ENCODE results near the gene GPAT2.
"Not testable (repeated sequence)": the region's sequence is repeated elsewhere in the genome, so short reads cannot be mapped to it uniquely, and the experiment has no call there.

Gene GPAT2

DNA sequence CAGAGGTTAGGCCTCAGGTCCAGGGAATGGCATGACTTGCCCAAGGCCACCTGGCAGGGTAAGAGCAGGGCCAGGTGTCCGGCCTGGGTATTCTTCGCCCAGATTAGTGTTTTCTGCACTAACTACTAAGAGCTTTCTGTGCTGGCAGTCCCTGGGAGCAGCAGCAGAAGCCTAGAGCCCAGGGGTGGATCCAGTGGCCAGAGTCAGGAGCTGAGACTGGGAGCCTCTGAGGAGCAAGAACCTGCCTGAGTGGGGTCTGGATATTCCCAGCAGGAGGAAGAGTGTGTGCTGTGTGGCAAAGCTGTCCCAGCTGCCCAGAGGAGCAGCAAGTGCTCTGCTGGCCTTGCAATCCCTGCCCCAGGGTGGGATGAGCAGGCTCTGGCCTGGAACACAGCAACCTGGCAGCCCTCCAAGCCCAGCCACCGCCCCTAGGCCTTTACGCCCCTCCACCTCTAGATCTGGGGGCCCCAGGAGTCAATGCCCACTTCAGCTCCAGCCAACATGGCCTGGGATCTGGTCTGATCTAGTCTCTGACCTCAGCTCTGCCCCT lies 30.7 kb upstream of the GPAT2 start:
- DNase-seq (ENCODE audit: low spot score) = peak; percentile 4

DNA sequence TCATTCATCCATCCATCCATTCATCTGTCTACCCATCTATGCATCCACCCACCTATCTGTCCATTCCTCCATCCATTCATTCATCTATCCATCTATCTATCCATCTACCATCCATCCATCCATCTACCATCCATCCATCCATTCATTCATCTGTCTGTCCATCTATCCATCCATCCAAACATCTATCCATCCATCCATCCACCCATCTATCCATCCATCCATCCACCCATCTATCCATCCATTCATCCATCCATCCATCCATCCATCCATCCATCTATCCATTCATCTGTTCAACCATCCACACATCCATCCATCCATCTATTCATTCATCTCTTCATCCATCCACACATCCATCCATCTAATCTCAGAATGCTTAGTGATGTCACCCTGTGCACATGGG lies 30.0 kb upstream of the GPAT2 start:
- not testable (repeated sequence) for DNase-seq (ENCODE audit: low spot score)

DNA sequence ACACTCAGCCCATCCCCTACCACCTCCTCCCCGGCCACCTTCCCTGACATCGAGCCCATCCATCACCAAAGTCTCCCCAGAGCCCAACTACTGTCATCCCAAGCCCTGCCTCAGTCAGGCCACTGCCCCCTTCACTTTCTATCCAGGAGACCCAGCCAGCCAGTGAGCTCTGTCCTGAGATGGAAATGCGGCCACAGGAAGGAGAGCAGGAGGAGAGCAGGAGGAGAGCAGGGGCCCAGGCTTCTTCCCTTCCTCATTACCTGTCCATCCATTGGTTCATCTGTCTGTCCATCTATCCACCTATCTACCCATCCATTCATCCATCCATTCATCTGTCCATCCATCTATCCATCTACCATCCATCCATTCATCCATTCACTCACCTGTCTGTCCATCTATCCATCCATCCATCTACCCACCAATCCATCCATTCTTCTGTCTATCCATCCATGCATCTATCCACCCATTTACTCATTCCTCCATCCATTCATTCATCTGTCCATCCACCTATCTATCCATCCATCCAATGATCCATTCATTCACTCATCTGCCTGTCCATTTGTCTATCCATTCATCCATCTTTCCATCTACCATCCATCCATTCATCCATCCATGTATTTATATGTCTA lies 29.4 kb upstream of the GPAT2 start:
- not testable (repeated sequence) for DNase-seq (ENCODE audit: low spot score)

DNA sequence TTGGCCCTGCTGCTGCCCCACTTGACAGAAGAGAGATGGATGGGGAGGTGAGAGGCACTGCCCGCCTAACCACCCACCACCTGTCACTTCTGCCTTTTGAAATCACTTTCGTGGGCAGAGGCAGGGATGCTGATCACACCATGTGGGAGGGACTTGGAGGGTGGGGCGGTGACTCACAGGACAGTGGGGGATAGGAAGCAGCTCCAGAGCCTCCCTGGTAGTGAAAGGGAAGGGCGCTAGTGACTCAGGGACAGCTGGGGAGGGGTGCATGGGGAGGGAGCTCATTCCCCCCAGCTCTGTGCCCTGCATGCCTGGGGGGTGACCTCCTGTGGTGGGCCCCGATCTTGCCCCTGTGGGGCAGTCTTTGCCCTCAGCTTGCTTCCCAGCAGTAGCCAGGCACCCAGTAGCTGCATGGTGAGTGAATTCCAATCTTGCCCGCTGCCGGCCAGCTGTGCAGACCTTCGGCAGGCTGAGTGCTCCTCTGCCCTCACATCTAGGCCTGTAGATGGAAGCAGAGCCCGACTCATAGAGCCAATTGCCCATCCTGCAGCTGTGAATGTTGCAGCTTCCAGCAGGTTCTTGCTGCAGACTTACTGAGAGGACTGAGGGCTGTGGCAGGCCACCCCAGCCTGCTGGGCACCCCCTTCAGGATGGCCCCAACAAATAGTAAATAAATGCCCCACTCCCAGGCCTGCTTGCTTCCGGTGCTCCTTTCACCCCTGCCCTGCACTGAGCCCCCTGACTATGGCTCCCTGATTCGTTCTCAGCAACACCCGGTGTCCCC lies 28.6 kb upstream of the GPAT2 start:
- peak; percentile 58 for DNase-seq (ENCODE audit: low spot score)

DNA sequence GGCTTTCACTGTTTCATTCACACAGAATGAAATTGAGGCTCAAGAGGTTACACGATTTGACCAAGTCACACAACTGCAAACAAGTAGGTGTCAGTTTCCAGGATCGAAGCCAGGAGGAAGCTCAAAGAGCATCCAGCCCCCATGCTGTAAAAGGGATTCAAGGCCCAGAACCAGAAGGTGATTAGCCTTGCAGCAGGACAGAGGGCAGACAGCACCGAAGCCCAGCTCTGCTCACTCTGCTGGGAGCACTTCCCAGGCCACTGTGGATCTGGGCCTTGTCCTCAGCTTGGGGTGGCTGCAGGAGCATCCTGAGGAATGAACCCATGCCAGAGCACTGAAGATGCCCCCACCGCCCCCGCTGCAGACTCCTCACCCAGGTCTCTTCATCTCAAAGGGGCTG lies 27.8 kb upstream of the GPAT2 start:
- DNase-seq (ENCODE audit: low spot score) = not testable (repeated sequence)

DNA sequence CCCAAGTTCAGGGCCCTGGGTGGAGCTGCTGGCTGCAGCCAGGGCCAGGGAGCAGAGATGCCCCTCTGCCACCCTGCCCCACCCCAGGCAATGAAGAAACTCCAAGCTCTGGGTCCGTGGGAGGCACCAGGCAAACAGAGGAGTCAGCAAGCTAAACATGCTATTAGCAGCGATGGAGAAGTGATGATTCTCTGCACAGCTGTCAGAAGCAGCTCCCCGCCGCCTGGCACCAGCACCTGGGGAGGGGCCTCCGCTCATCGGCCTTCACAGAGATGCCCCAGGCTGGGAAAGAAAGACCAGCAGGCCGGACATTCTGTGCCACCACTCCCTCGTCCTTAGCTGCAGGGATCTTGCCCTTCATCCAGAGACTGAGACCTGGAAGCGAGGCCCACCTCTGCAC lies 27.2 kb upstream of the GPAT2 start:
- not testable (repeated sequence) for DNase-seq (ENCODE audit: low spot score)

DNA sequence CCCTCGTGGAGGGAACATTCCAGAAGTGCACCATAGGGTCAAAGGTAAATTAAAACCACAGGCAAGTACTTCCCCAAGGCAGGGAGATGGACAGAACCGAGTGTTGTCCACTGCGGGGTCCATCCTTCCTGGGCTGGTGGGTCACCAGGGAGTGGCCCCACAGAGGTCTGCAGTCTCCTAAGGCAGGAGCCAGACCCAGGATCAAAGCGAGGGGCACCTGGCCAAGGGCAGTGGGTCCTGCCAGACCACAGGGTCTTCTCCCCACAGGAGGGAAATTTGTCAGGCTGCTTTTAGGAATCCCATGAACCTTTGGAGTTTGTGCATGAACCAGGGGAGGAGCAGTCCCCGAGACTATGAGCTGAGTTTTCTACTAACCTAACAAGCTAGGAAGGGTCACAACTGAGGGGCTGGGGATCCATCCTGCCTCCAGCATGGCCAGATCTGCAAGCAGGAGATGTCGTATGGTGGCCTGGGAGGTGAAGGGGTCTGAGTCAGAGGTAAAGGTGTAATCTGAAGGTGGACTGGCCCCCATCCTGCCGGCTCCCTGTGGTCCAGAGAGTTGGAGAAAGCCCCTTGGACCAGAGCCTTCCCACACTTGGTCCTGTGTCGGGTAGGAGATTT lies 26.6 kb upstream of the GPAT2 start:
- DNase-seq (ENCODE audit: low spot score) = not testable (repeated sequence)

DNA sequence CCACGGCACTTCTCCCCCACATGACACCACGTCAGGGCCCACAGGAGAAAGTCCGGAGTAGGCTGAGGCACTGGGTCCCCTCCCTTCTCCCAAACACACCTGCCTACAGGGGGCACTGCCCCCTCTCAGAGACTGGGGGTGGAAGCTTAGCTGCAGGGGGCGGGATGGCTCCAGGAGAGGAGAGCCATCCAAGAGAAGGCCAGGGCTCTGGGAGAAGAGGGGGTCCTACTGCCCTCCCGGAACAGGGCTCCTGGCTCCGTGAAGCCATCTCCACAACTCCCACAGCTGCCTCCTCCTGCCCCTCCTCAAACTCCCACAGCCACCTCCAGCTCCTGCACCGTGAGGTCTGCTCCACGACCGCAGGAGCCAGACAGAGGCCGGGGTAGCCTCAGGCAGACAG lies 25.6 kb upstream of the GPAT2 start:
- DNase-seq (ENCODE audit: low spot score) = not testable (repeated sequence)

DNA sequence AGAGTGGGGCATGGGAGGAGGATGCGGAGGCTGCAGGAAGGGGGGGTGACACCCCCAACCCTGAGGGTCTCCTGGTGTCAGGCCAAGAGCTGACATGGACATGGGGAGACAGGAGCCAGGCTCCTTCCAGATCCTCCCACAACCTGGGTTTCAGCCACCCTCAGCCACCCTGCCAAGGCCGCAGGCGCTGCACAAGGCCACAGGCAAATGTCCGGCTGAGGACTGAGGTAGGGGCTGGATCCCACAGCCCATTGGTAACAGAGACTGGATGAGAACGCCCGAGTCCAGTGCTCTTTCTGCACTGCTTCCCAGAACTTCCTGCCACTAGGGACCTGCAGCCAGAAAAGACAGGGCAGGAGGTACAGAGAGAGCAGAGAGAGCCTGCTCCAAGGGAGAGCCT lies 24.7 kb upstream of the GPAT2 start:
- not testable (repeated sequence) for DNase-seq (ENCODE audit: low spot score)

DNA sequence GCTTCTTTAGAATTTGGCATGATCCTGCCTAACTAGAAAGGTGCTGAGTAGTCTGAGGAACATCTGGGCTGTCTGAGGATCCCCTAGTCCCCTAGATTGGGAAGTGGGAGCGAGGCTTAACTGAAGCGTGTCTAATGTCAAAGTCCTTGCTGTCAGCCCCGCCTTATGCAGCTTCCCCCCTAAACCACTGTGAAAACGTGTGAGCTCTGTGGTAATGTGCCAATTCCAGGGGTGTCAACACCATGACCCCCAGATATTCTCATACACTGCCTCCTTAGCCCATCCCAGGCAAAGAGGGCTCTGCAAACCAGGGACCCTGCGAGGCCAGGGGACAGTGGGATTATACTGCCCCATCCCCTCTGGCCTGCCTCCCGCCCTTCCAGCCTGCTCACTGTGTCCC lies 21.1 kb upstream of the GPAT2 start:
- DNase-seq (ENCODE audit: low spot score) = not testable (repeated sequence)

DNA sequence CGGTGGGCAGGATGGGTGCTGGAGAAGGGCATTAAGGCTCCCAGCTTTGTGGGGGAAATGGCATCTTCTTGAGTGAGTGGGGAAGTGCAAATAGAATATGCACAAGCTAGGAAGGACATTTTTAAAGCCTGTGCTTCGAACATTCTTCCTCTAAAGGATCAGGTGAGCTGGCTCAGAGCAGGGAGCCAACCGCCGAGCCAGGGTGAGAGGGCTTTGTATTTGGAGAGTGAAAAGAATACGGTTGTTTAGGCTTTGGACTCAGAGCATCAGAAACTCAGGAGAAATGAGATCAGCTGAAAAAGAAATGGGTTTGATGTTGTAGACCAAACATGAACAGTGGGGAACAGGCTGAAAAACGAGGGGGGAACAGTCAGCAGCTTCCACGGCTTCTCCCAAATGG lies 19.8 kb upstream of the GPAT2 start:
- DNase-seq (ENCODE audit: low spot score) = not testable (repeated sequence)

DNA sequence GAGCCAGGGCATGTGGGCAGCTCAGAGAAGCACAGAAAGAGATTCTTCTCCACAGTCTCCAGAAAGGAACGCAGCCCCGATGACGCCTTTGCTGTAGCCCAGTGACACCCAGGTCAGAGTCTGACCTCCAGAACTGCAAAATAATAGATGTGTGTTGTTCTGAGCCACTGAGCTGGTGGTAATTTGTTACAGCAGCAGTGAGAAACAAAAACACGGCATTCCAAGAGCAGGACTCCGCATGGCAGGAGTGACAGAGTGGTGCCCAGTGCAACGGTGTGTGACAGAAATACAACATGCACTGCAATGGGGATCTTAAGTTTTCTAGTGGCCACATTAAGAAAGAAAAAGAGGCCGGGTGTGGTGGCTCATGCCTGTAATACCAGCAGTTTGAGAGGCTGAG lies 18.7 kb upstream of the GPAT2 start:
- not testable (repeated sequence) for DNase-seq (ENCODE audit: low spot score)

DNA sequence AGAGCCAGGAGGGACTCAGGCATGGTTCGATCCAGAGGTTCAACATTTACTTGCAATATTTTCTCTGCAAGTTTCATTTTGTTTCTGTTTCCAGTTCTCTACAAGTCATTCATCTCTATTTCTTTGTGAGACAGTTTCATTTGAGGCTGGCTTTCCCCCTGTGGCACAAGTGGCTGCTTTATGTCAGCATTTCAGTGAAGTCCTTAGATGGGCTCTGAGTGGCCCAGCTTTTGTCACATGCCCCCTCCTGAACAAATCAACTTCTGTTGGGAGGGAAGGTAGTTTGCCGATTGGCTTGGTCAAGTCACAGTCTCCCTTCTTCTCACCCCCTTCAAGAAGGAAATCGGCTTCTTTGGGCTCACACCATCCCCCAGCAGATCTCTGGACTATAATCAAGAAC lies 17.9 kb upstream of the GPAT2 start:
- not testable (repeated sequence) for DNase-seq (ENCODE audit: low spot score)

DNA sequence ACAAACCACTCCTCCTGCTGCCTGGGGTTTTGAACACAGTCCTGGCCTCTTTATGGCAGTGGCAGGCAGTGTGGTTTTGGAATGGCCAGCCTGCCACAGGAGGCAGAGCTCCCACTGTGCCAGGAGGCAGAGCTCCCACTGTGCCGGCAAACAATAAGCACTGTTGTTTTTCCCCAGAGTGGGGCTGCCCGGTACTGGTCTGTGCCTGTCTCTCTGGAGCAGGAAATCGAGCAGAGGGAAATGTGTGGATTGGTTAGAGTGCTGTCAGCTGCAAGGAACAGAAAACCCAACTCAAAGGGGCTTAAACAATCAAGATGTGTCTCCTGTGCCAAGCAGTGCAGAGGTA lies 15.2 kb upstream of the GPAT2 start:
- not testable (repeated sequence) for DNase-seq (ENCODE audit: low spot score)

DNA sequence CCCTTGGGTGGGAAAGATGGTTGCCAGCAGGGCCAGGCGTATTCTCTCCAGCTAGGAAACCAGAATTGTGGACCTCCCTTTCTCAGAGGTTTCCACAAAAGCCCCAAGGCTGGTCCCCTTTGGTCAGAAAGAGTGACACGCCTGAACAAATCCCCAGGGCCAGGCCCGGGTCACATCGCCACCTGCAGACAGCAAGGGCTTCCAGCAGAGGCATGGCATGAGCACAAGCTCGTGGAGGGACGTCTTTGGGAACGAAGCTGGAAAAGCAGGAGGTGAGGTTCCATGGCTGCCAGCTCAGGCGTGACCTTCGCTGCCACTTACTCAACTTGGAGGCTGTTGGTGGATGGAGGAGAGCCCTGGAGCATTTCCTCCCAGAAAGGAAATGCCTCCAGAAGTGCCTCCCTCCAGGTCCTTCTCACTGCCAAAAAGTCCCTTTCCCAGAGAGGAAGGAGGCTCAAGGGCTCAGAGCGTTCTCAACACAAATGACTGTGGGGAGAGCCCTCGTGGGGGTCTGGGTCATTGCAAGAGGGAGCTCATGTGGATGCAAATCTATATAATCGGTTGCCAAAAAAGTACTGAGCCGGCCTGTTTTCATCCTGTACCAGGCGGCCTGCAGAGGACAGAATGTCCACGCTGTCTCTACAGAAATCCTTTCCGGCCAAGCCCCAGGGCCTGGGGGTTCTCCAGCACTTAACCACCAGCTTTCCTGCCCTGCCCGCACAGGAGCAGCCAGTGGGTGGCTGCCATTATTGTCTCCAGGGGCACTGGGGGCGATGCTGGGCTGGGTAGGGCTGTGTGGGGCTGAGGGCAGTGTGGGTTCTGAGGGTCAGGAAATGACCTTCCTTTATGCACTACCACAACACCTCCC lies 14.6 kb upstream of the GPAT2 start:
- DNase-seq (ENCODE audit: low spot score) = not testable (repeated sequence)

DNA sequence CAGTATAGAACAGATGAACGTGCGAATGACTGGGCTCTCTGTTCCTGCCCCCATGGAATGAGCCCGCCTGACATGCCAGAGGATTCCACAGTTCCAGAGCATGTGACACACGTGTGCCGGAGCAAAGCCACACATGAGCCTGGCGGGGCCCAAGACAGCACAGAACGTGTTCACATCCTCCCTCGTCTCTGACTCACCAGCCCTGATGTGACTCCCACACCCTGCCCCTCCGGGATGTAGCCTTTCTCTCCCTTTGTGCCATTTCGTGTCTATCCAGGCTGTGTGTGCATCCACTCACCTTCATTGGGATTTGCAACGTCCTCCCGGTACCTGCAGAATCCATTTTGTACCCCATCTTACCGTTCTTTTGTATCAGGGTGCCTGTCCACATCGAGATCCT lies 838 bp upstream of the GPAT2 start:
- DNase-seq (ENCODE audit: low spot score) = not testable (repeated sequence)

DNA sequence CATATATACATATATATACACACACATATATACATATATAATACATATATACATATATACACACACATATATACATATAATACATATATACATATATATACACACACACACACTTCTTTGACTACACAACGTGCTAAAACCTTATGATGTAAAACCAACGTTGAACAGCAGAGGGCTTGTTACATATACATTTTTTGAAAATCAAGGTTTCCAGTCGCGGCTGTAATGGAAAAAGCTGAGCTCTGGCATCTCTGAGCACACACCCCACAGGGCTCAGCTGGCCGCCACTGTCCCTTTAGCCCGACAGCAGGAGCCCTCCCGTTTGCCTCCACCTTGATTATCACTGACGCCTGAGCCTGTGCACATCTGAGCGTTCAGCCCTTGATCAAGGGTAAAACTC lies 719 bp downstream of the GPAT2 start:
- DNase-seq (ENCODE audit: low spot score) = not testable (repeated sequence)

DNA sequence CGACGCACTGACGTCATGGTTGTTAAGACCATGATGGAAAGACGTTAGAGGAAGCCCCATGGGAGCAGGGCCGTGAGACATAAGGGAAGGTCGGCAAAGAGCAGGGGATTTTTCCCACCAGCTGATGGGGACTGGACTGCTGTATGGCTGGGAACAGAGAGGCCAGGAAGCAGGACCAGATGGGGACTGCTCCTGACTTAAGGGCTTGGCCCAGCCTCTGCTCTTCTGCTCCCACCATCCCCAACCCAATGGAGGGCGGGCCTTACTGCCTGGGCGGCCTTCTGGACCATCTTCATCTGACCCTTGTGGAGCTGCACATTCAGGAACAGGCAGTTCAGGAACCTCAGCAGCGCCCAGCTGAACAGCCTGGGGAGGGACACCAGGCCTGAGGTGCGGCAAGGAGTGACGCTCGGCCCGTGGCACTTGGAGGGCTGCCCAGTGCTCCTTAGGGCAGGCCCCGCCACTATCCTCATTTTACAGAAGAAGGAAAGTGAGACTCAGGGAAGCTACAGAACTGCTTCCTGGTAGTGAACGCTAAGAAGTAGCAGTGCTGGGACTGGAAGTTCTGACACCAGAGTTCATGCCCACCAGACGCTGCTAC lies 6.9 kb downstream of the GPAT2 start:
- DNase-seq (ENCODE audit: low spot score) = not testable (repeated sequence)

DNA sequence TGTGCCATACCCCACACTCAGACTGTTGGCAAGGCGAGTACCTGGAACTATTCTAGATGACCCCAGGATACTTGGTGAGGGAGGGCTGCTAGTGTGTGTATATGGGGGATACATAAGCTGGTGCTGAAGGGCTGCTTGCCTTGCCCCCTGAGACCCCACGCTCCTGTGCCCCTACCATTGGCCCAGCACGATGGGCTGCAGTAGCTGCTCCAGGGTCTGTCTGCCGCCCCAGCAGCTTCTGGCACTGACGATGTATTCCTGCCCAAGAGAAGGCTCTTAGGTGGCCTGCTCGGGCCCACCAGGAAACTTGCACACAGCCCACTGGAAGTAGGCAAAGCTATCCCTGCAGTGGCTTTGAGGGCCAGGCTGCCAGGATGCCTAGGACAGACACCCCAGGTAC lies 9.0 kb downstream of the GPAT2 start:
- DNase-seq (ENCODE audit: low spot score) = not testable (repeated sequence)

DNA sequence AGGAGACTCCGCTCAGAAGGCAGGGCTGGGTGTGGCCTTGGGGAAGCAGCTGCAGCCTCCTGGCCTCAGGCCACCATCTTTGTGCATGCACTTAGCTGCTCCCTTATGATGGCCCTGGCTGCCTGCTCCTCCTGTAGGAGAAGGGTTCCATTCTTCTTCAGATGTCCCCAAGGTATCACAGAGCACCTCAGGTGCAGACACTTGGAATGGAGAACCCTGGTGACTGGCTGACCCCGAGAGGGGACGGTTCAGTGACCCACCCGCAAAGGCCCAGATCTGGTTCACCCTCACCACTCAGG lies 9.6 kb downstream of the GPAT2 start:
- no peak for DNase-seq (ENCODE audit: low spot score)

DNA sequence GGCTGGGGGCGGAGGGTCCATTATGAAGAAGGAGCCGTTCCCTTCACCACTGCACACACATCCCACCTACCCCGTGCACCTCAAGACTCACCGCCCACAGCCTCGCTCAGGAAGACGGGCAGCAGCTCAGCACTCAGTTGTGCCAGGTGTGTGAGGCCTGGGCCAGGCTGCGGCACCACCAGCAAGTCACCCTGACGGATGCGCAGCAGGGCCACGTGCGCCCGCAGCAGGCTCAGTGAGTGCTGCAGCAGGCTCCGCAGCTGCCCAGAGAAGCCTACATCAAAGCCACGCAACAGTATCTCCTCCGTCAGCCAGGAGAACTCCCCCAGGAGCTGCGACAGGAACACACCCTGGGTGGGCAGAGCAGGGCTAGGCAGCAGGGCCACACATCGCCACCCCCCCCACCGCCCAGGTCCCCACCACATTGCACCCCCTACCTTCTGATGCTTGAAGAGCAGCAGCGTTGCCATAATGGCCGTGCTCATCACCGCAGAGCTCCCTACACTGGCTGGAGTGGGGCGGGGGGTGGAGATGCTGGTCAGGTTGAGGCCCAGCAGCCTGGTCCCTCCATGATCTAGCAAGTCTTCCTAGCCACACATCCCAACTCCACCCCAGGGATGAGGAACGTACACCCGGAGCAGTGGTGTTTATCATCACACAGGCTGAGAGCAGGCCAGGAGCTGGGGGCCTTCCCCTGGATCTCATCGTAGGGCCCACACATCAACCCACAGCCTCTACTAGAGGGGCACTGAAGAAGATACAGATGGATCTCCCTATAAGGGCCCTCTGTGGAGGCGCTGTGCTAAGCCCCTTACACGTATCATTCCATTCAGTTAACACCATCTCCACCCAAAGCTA lies 10.2 kb downstream of the GPAT2 start:
- DNase-seq (ENCODE audit: low spot score) = no peak

Measured in AG20443 (cell line).